ENCODE results near the gene ENGASE. TPM values are rescaled to one million over a fixed set of nuclear protein-coding genes. Genes with fewer than 3 reads are reported as not detected.

ENGASE gene
- total and polyA plus RNA-seq, 9 of the 15 experiments (the other 6 are each of a cell fraction or from before 2014, with no cell fraction given): 0.06 to 45.5 (median 13.9) TPM

DNA sequence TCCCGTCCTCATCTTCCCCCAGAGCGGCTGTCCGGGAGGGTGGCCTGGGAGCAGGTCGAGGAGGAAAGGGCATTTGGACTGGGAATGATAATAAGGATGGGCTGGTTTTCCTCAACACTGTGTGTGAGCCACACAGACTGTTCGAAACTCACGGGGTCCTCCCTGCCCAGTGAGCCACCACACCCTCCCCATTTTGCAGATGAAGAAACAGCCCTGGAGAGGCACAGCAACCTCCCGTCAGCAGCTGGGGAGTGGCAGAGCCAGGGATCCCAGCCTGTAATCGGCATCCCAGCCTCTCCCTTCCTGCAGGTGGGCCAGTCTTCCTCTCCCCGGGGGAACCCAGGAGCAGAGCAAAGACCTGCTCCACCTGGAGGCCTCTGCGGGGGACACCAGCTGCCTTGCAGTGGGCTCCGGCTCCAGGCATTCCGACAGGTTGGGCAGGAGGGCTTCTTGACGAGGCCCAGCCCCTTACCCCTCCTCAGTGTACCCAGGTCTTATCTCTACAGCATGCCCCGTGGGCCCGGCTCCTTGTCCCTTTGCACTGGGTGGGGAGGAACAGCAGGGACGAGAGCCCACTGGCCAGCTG is 23.8 kb downstream of the ENGASE start (continued):
- TF ChIP-seq ZNF395 (CRISPR knock-in tag; IDR thresholded peaks at IDR 0.05) (no peak), HMGXB4 (CRISPR knock-in tag; IDR thresholded peaks at IDR 0.05) (no peak), MNT (conservative IDR thresholded peaks at IDR 0.05) (no peak), NR2C1 (IDR thresholded peaks at IDR 0.05) (no peak), NR2C1 (tag; IDR thresholded peaks at IDR 0.05) (no peak)

- Histone ChIP-seq H3K4me3 (no peak overlapping the region), H3K36me3 (ENCODE audit: control insufficient read depth, insufficient read depth, low read length) (no peaks in the 10 kb centered on the region), H3K4me1 (replicated peaks in 1 of 2; ENCODE audit: control insufficient read depth in 2 of 2, insufficient read depth in 2 of 2, low read length in 2 of 2) (peaks cover 0 to under 1% of the 10 kb centered on the region in 2 experiments; a peak in 2 of 5 replicates), H3K79me2 (ENCODE audit: control insufficient read depth, insufficient read depth, low read length) (no peaks in the 10 kb centered on the region), H3K27ac (ENCODE audit: extremely low read depth, low read depth, low read length) (no peak overlapping the region), H3K4me2 (ENCODE audit: insufficient read depth, low read length) (no peak overlapping the region), H3K27me3 (ENCODE audit: control insufficient read depth in 2 of 2, insufficient read depth in 2 of 2, low read length in 2 of 2) (peaks cover 32 to 80% of the 10 kb centered on the region in 2 experiments; a peak in 4 of 5 replicates), H4K20me1 (replicated peaks; ENCODE audit: control insufficient read depth, insufficient read depth, low read length) (peaks cover 27% of the 10 kb centered on the region), H2AFZ (ENCODE audit: low read depth, low read length) (no peak overlapping the region), H3K9ac (ENCODE audit: insufficient read depth in 1 of 2, low read depth in 2 of 2, low read length in 2 of 2) (no peak overlapping the region), H3K9me3 (replicated peaks; ENCODE audit: control insufficient read depth, insufficient read depth, low read depth, low read length) (no peaks in the 10 kb centered on the region), H3K9me1 (ENCODE audit: control insufficient read depth, insufficient read depth, low read length) (no peaks in the 10 kb centered on the region)
- ChIA-PET POLR2A (no interaction called here), CTCF (ENCODE audit: low intra/inter-chr PET ratio) (no interaction called here)
- intact Hi-C loops (cut with micrococcal nuclease): no loop called here
- BruUV-seq (replicated peaks): no TSS peak
- WGBS (ENCODE audit: insufficient coverage, low coverage, missing lambda C conversion rate): 4% methylated on average over 16 of the region's 18 CpGs
- ATAC-seq (no peak), FAIRE-seq (no peak), DNase-seq (ENCODE audit: extremely low read depth in 1 of 4, low spot score in 3 of 4) (no peak)
- in situ Hi-C loops (cut with MboI): no loop called here
- TF ChIP-seq RAD21 (CRISPR knock-in tag; conservative IDR thresholded peaks at IDR 0.05 in 1 of 2, IDR thresholded peaks at IDR 0.05 in 1 of 2) (no peak), NR2F6 (CRISPR knock-in tag; IDR thresholded peaks at IDR 0.05) (no peak), TBP (optimal IDR thresholded peaks at IDR 0.05; ENCODE audit: low read depth, low read length) (no peak), FOXA1 (IDR thresholded peaks at IDR 0.05; ENCODE audit: borderline replicate concordance) (no peak), TRIM25 (IDR thresholded peaks at IDR 0.05; ENCODE audit: borderline replicate concordance) (no peak), ZNF699 (CRISPR knock-in tag; IDR thresholded peaks at IDR 0.05; ENCODE audit: insufficient replicate concordance) (no peak), MAFG (tag; conservative IDR thresholded peaks at IDR 0.05) (no peak)
- TF ChIP-seq, protein P1, sequence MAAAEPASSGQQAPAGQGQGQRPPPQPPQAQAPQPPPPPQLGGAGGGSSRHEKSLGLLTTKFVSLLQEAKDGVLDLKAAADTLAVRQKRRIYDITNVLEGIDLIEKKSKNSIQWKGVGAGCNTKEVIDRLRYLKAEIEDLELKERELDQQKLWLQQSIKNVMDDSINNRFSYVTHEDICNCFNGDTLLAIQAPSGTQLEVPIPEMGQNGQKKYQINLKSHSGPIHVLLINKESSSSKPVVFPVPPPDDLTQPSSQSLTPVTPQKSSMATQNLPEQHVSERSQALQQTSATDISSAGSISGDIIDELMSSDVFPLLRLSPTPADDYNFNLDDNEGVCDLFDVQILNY (CRISPR knock-in tag; IDR thresholded peaks at IDR 0.05): no peak
Observed at GRCh38 chr17:79100405-79100804, 25.8 kb downstream of the ENGASE start.
